Measurements from ENCODE around the gene TGM1.

DNA sequence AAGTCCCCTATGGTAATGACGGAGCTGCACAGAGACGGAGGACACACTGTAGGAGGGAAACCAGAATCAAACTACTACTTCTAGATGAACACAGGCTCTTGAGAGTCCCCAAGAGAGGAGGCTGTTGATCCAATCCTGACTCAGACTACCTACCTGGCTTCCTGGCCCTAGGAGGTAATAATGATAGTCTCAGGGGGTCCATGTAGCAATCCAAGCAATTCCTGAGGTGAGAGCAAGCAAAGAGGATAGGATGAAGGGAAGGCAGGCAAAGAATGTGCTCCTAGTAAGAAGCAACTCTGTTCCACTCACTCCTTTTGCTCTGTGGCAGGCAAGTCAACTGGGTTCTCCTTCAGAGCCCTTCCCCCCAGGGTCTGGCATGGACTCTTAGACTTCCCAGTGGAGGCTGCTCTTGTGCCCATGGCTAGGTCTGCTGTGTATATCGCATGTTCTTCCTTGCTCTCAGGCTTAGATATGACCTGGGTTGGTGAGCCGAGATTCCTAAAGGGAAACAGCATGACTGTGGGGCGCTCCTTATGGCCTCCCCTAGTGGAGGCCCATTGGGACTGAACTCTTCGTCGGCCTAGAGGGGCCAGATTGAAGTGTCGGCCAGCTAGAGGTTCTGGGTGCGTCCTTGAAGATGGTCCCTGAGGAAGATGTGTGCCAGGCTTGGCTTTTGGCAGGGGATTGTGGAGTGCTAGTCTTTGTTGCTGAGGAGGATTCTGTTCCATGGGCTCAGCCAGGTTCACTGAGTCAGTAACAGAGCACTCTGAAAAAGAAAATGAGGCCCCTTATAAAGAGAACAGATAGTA, 22.7 kb downstream of the TGM1 start:
- TF ChIP-seq CTCF (conservative IDR thresholded peaks at IDR 0.05; ENCODE audit: low read length) (no peak), EZH2phosphoT487 (IDR thresholded peaks at IDR 0.05; ENCODE audit: borderline replicate concordance) (no peak)

All from Loucy (cell line).